GM18519 (cell line): ENCODE measurements around the gene PGP.
"Not testable (repeated sequence)": the region's sequence is repeated elsewhere in the genome, so short reads cannot be mapped to it uniquely, and the experiment has no call there.

Experiments used
- ATAC-seq: cut with Tn5 transposase; IDR thresholded peaks from one replicate; pipeline ENCODE4 v1.9.1; 2021; ENCODE audit warnings: mild to moderate bottlenecking, moderate library complexity; ENCODE audit not compliant: unreplicated experiment, low FRiP score

PGP gene, protein sequence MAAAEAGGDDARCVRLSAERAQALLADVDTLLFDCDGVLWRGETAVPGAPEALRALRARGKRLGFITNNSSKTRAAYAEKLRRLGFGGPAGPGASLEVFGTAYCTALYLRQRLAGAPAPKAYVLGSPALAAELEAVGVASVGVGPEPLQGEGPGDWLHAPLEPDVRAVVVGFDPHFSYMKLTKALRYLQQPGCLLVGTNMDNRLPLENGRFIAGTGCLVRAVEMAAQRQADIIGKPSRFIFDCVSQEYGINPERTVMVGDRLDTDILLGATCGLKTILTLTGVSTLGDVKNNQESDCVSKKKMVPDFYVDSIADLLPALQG

DNA sequence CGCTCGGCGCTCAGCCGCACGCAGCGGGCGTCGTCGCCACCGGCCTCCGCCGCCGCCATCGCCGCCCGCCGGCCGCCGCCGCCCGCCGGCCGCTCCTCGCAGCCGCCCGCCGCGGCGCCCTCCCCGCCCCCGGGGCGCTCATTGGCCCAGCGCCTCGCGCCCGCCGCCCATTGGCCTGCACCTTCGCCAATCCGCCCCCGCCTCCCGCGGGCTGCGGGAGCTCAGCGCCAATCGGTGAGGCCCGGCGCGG is at the start of gene PGP:
PGP (minus strand) TSS at position 122 of the 250 bp plus-strand sequence; CDS start at position 59, 63 bp downstream.
- peak; percentile 71 for ATAC-seq

DNA sequence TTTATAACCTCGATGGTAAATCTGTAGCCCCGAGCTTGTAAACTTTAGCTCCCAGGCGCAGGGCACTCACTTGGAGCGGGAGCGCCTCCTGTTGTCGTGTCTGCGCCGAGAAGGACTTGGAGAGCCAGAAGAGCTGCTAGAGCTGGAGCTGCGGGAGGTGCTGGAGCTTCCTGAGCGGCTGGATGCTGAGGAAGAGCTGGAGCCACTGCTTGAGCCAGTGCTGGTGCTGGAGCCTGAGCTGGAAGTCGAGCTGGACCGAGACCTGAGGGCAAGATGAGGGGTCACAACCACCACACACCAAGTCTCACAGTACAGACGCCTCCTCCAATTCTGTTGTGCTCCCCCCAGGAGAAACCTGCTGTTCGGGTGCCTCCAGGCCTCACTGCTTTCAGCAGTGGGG is 48.4 kb upstream of the PGP start:
- ATAC-seq, result not testable (repeated sequence)

DNA sequence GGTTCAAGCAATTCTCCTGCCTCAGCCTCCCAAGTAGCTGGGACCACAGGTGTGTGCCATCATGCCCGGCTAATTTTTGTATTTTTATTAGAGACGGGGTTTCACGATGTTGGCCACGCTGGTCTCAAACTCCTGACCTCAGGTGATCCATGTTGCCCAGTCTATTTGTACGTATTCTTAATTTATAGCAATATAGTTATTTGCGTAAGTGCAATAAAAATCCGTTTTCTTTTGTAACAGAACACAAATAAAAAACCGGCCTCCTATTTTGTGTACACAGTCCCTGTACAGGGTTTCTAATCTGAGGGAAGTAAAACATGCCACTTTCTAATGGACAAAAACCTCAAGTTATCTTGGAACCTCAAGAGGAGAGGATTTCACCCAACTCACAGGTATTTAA is 45.6 kb upstream of the PGP start:
- ATAC-seq, result no peak

DNA sequence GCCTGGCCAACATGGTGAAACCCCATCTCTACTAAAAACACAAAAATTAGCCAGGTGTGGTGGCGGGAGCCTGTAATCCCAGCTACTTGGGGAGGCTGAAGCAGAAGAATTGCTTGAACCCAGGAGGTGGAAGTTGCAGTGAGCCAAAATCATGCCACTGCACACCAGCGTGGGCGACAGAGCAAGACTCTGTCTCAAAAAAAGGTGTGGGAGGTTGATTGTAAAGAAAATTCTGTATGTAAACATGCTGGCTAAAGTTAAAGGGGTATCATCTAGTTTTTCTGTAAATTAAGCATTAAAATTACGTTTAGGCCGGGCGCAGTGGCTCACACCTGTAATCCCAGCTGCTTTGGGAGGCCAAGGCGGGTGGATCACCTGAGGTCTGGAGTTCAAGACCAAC is 43.9 kb upstream of the PGP start:
- ATAC-seq, result not testable (repeated sequence)

DNA sequence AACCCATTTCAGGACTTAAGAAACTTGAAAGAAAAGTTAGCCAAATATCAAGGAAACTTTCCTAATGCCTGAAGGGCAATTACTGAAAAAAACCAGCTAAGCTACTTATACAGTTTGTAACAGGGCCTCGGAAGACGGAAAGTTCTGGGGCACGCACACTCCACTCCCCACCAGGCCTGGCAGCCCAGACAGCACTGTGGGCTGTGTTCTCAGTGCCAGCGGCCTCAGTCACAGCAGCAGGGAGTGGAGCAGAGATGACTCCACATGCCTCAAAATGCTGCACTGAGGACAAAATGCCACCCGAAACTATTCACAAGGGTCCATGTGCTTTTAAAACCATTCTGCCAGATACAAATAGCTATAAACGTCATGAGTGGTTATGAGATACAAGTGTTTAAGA is 43.1 kb upstream of the PGP start:
- no peak for ATAC-seq

DNA sequence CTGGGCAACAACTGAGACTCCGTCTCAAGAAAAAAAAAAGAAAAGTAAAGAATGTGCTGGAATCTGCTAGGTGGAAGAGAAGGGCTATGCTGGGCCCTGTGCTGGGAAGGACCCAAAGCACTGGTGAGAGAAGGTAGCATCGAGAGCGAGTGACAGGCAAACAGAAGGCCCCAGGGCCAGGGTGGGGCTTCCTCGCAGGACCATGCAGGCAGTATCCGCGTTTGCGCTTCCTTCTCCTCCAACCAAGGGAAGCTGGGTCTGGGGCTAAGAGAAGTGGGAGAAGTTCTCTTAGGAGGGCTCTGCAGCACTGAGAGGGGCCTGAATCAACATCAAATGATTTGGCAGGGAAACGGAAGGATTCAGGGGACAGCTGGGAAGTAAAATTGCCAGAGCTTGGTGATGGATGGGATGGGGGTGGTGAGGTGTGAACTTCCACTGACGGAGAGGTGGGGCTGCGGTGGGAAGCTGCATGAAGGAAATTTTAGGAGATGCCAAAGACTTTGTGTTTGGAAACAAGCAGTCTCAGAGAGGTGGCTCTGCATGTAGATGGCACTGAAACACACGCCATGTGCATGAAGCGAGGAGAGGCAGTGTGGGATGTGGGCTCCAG is 42.0 kb upstream of the PGP start:
- ATAC-seq, result no peak

DNA sequence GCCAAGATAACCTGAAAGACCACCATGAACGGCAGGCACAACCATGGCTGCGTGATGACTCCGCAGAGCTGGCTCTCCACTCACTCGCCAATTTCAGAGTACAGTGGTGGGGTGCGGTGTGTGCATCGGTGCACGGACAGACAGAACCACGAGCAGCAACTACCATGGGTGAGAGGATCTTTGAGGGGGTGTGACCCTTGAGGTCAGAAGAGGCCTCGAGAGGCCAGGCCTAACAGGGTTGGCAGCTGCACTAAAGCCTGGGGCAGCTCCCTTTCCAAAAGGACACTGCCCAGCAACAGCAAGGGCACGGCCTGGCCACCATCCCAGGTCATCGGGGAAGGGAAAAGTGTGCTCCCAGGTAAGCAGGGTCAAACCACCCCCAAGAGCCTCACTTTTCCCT is 38.7 kb upstream of the PGP start:
- no peak for ATAC-seq

DNA sequence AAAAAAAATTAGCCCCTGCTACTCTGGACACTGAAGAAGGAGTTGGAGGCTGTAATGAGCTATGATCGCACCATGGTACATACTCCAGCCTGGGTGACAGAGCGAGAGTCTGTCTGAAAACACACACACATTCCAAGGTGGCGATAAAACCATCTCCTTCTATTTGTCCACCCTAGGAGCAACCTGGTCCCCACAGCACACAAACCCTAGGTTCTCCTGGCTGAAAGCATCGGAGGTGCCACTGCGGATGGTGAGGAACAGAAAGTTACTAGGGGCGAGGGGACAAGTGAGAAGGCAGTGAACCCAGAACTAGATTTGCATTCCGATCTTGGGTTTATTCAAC is 38.1 kb upstream of the PGP start:
- no peak for ATAC-seq

DNA sequence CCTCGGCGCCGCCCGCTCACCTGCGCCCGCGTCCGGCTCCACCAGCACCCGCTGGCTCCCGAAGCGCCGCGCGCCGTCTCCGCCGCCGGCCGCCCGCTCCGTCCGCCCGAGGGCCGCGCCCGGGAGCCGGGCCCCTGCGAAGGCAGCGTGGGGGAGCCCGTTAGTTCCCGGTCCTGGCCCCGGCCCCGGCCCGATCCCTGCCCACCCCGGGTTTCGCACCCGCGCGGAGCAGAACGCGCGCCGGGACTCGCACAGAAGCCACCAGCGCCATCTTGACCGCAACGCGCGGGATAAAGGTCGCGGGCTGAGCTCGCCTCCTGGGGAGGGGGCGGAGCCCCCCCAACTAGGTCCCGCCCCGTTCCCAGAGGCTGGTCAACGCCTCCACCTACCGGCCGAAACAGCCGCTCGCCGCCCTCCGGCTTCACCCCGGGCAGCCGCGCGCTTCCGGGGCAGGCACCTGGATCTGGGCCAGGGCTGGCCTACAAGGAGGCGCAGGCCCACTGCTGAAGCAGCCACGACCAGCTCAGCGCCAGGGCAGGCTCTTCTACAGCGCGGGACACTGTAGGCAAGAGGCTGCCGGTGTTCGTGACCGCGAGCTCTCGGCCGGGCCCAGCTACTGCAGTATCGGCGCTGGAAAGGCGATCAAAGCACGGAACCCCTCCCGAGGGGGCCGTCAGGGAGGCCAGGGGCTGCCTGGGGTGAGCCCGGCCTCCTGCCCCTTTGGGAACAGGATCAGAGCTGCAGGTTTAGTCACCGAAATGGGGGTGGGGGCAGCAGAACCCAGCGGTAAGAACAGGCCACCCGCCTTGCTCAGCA is 36.9 kb upstream of the PGP start, which contains the start of gene ECI1:
ECI1 (minus strand) TSS at position 292 of the 816 bp plus-strand sequence; CDS start at position 271, 21 bp downstream.
- peak; percentile 68 for ATAC-seq

DNA sequence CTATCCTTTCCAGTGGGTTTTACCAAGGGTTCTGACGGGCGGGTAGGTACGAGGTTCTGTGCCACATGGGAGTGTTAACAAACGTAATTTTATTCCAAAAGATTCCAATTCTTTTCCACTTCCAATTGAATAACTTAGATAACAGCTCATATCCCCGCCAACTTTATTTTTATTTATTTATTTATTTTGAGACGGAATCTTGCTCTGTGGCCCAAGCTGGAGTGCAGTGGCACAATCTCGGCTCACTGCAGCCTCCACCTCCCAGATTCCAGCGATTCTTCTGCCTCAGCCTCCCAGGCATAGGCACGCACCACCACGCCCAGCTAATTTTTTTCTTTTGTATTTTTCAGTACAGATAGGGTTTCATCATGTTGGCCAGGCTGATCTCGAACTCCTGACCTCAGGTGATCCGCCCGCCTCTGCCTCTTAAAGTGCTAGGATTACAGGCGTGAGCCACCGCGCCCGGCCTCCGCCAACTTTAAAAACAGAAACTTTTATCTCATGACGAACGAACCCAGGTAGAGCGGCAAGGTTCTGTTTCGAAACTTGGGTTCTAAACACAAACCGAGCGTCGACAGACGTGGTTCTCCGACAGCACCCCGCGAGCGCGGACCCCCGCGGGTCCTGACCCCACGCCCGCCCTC is 36.1 kb upstream of the PGP start:
- no peak for ATAC-seq

DNA sequence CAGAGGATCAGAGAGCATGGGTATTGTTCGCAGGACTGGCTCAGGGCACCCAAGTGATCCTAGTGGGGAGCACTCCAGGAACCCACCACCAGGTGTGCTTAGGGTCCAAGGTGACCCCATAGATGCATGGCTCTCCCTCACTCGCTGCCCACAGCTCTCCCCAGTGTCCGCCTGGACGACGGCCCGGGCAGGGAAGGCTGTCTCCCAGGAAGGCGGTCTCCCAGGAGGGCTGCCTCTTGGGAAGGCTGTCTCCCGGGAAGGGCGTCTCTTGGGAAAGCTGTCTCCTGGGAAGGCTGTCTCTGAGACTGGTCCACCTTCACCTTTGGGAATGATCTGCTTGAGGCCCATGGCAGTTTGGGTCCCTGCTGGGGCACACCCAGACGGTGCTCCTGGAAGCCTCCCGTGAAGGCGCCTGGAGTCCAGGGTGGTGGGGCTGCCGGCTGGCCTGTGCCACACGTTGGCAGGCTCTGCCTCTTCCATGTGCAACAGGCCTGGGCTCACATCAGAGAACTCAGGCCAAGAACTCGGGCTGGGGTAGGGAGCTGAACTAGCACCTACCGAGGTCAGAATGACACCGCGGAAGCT is 31.8 kb upstream of the PGP start:
- no peak for ATAC-seq

DNA sequence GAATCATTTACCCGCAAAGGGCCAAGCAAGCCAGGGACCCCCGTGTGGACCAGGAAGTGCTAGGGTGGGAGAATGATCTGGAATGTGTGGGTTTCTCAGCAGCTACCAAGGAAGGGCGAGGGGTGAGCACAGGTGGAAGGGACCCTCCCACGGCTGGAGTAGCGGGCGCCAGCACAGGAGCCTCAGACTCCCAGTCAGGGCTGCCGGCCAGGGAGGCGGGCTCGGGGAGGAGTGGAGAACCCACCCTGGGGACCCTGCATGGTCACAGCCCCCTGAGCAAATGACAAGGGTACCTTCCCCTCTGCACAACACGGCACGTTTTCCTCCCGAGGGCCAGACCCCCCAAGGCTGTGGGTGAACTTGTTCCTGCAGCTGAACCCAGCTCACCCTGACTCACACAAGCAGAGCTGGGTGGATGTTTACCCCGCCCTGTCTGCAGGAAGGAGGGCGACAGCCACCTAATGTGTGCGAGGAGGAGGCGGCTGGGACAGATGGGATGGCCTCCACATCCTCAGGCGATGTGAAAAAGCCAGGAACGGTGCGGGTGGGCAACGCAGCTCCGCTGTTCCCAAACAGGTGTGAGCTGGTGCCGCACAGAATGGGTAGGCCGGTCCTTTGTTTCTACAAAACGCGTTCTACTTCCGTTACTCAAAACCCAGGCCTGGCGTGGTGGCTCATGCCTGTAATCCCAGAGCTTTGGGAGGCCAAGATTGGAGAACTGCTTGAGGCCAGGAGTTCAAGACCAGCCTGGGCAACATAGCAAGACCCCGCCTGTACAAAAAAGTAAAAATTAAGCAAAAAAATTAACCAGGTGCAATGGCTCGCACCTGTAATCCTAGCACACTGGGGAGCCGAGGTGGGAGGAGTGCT is 30.5 kb upstream of the PGP start:
- ATAC-seq, result no peak

DNA sequence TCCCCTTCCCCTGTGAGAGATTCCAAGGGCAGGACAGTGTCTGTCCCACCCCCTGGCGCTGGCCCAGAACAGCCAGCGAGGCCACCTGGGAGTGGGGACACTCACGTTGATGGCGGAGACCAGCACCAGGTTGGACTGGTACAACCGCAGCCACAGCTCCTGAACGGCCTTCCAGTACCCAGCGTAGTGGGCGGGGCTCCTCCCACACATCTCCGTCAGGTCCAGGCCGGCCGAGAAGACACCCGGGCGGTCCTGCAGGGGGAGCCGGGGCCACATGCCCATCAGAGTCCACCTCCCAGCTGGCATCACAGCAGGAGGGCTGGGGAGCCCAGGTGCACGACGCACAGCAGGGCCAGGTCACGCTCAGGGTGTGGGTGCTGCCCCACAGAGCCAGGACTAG is 29.7 kb upstream of the PGP start:
- no peak for ATAC-seq

DNA sequence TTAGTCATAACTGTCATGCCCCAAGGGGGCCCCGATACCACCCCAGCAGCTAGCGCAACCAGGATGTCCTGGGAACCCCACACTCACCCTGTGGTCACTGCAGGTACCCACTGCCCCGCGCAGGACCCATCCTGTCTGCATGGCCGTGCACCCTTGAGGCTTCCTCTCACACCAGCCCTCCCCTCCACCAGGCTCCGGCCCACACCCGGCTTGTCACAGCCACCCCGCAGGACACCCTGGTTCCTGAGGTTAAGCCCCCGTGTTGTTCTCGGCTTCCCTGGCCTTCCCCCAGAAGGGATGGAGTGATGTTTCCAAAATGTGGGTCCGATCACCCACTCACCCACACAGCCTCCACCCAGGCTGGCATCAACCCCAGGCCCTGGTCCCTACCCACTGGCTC is 29.1 kb upstream of the PGP start:
- no peak for ATAC-seq

DNA sequence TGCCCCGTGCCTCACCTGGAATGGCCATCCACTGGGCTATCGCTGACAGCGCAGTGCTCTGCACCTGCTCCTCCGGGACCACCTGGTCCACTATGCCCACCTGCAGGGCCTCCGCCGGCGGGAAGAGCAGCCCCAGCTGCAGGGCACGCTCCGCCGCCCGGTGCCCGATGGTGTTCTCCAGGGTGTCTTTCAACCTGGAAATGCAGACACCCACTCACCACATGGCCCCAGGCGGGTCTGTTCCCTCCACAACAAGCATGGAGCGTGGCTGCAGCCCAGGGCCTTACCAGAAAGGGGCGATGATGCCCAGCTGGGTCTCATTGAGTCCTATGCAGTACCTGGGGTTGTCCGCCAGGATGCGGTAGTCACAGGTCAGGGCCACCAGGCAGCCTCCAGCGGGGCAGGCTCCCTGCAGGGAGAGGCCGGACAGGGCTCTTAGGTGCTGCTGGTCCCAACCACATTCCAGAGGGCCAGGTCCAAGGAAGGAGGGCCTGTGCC is 28.4 kb upstream of the PGP start:
- ATAC-seq, result no peak

DNA sequence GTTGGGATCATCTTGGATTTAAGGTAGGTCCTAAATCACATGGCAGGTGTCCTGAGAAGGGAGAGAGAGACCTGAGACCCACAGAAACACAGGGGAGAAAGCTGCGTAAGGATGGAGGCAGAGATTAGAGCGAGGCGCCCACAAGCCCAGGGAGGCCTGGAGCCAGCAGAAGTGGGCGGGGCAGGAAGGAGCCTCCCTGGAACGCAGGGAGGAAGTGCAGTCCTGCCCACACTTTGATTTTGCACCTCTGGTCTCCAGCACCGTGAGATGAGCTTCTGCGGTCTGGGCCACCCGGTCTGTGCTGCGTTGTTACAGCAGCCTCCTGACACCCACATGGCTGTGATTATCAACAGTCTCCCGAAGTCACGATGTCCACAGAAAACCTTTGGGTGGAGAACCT is 28.0 kb upstream of the PGP start:
- no peak for ATAC-seq

DNA sequence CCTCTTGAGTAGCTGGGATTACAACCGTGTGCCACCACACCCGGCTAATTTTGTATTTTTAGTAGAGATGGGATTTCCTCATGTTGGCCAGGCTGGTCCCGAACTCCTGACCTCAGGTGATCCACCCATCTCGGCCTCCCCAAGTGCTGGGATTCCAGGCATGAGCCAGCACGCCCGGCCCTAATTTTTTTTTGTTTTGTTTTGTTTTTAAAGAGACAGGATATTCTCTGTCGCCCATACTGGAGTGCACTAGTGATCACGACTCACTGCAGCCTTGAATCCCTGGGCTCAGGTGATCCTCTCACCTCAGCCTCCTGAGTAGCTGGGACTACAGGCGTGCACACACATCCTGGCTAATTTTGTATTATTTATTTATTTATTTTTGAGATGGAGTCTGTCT is 25.7 kb upstream of the PGP start:
- not testable (repeated sequence) for ATAC-seq

DNA sequence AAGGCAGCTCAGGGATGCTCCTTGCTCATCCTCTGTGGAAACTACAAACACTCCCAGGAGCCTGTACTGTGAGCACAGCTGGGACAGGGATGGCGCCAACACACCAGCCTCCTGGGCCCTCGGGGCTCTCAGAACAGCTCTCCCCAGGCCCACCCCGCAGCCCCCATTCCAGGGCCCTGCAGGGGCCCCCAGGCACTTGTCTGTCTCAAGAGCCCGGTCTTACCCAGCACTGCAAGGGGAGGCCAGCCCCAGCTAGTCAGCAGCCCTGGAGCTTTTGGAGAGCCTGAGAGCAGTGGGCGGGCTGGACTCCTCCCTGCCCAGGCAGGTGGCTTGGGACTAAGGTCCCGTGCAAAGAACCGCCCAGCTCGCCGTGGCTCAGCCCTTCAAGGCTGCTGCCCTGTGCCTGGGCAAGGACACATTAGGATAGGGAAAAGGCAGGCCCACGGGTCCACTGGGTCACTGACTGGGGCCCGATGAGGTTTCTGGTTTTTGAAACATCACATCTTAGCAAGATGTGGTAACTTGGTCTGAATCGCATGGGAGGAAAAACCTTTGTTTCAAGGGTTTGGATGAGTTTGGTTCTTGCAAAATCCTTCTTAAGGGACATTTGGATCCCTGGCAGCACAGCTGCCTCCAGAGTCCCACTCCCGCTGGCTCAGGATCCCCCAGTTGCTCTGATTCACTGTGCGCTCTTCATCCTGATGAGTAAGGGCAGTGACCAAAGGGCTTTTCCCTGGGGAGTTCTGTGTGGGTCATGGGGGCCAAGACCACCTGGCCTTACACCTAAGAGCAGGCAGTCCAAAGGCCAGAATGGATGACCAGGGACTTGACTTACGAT is 24.4 kb upstream of the PGP start:
- ATAC-seq, result no peak
